ENCODE results near the gene DOCK3. TPM values are rescaled to one million over a fixed set of nuclear protein-coding genes. Genes with fewer than 3 reads are reported as not detected.

Gene DOCK3
- total RNA-seq, 2 donors from 2014 or later: 0.02 to 0.32 TPM

- H3K27ac ChIP-seq: no peak overlapping the region
- no peak for DNase-seq
- H3K27me3 ChIP-seq: no peaks in the 10 kb centered on the region
- H3K9me3 ChIP-seq: no peaks in the 10 kb centered on the region
- intact Hi-C loops (cut with DNase I): no loop called here
- TF ChIP-seq CTCF (IDR thresholded peaks at IDR 0.05): no peak
- no peaks in the 10 kb centered on the region for H3K4me1 ChIP-seq
- no peaks in the 10 kb centered on the region for H3K36me3 ChIP-seq
- no peak overlapping the region for H3K4me3 ChIP-seq
- H3K9ac ChIP-seq (ENCODE audit: low read depth in 2 of 2, low read length in 2 of 2): no peak overlapping the region
Observed at GRCh38 chr3:50648313-50648712, 26.4 kb upstream of the DOCK3 start.

GRCh38 chr3:50648944-50649343 is 25.8 kb upstream of the DOCK3 start:
- intact Hi-C loops (cut with DNase I): no loop called here
- Histone ChIP-seq H3K4me1 (no peaks in the 10 kb centered on the region), H3K27me3 (no peaks in the 10 kb centered on the region), H3K9me3 (no peaks in the 10 kb centered on the region), H3K27ac (no peak overlapping the region), H3K4me3 (no peak overlapping the region), H3K9ac (ENCODE audit: low read depth in 2 of 2, low read length in 2 of 2) (no peak overlapping the region), H3K36me3 (no peaks in the 10 kb centered on the region)
- no peak for DNase-seq
- TF ChIP-seq CTCF (IDR thresholded peaks at IDR 0.05): no peak

- Histone ChIP-seq H3K27me3 (no peaks in the 10 kb centered on the region), H3K9me3 (no peaks in the 10 kb centered on the region), H3K36me3 (no peaks in the 10 kb centered on the region), H3K9ac (ENCODE audit: low read depth in 2 of 2, low read length in 2 of 2) (no peak overlapping the region), H3K27ac (no peak overlapping the region), H3K4me3 (no peak overlapping the region), H3K4me1 (no peaks in the 10 kb centered on the region)
- intact Hi-C loops (cut with DNase I): no loop called here
- no peak for DNase-seq
- TF ChIP-seq CTCF (IDR thresholded peaks at IDR 0.05): no peak
Observed at GRCh38 chr3:50649451-50649931, 25.2 kb upstream of the DOCK3 start.

GRCh38 chr3:50650018-50650417 is 24.7 kb upstream of the DOCK3 start:
- intact Hi-C loops (cut with DNase I): no loop called here
- H3K9ac ChIP-seq (ENCODE audit: low read depth in 2 of 2, low read length in 2 of 2): no peak overlapping the region
- H3K9me3 ChIP-seq: no peaks in the 10 kb centered on the region
- H3K27me3 ChIP-seq: no peaks in the 10 kb centered on the region
- H3K4me3 ChIP-seq: no peak overlapping the region
- DNase-seq: no peak
- no peak overlapping the region for H3K27ac ChIP-seq
- H3K36me3 ChIP-seq: no peaks in the 10 kb centered on the region
- TF ChIP-seq CTCF (IDR thresholded peaks at IDR 0.05): no peak
- no peaks in the 10 kb centered on the region for H3K4me1 ChIP-seq

GRCh38 chr3:50651445-50651844 is 23.3 kb upstream of the DOCK3 start:
- intact Hi-C loops (cut with DNase I): no loop called here
- Histone ChIP-seq H3K27me3 (no peaks in the 10 kb centered on the region), H3K9me3 (no peaks in the 10 kb centered on the region), H3K9ac (ENCODE audit: low read depth in 2 of 2, low read length in 2 of 2) (no peak overlapping the region), H3K27ac (no peak overlapping the region), H3K36me3 (no peaks in the 10 kb centered on the region), H3K4me3 (no peak overlapping the region), H3K4me1 (no peaks in the 10 kb centered on the region)
- DNase-seq: no peak
- no peak for TF ChIP-seq CTCF (IDR thresholded peaks at IDR 0.05)
